ENCODE results near the gene GAN.

- TF ChIP-seq POLR2A (IDR thresholded peaks at IDR 0.05) (no peak), CTCF (IDR thresholded peaks at IDR 0.05) (no peak)
These were observed 62.1 kb downstream of the GAN start for GRCh38 chr16:81376880-81377279.
